HG03520 (cell line): Measurements from ENCODE around the gene UXS1.

ENCODE experiments used
- ATAC-seq: cut with Tn5 transposase; IDR thresholded peaks from one replicate; pipeline ENCODE4 v1.9.1; 2021; ENCODE audit warnings: mild to moderate bottlenecking, moderate library complexity; ENCODE audit not compliant: unreplicated experiment

UXS1 gene

DNA sequence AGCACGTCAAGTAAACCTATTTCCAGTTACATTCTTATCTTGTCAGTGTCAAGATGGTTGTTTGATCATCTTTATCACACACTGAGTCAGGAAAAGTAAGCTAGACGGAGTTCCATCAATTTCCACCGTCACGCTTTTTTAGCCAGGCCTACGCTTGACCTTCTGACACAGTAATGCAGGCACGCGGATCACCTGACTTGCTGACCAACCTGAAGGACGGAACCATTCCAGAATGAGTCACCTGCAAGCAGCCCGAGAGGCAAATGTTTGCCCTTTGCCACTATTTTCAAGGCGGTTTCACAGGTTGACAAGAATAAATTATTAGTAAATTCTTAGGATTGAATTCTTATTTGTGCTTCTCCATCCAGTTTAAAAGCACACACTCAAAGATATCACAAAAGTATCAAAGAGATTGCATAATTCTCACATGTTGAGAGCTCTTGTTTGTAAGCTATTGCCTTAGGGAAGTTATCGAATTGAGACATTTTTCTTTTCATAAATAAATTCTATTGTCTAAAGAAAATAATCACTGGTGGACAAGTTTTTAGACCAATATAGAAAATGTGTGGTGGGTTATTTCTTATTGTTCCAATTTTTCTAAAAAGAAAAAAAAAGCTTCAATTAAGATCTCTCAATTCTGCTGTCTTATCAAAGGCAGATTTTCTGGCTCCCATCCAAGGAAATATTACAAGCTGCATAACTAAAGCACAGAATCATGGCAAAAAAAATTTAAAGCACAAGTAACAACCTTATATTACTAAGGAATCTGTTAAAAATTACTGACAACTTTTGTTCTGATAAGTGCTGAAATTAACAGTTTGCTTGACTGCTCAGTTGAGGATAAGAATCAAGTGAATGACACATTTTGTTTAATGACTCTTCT lies 31.9 kb downstream of the UXS1 start:
- no peak for ATAC-seq

- ATAC-seq: no peak
These were observed 32.8 kb downstream of the UXS1 start for GRCh38 chr2:106161341-106161740.

- ATAC-seq: no peak
These were observed 33.3 kb downstream of the UXS1 start for GRCh38 chr2:106160786-106161261.

DNA sequence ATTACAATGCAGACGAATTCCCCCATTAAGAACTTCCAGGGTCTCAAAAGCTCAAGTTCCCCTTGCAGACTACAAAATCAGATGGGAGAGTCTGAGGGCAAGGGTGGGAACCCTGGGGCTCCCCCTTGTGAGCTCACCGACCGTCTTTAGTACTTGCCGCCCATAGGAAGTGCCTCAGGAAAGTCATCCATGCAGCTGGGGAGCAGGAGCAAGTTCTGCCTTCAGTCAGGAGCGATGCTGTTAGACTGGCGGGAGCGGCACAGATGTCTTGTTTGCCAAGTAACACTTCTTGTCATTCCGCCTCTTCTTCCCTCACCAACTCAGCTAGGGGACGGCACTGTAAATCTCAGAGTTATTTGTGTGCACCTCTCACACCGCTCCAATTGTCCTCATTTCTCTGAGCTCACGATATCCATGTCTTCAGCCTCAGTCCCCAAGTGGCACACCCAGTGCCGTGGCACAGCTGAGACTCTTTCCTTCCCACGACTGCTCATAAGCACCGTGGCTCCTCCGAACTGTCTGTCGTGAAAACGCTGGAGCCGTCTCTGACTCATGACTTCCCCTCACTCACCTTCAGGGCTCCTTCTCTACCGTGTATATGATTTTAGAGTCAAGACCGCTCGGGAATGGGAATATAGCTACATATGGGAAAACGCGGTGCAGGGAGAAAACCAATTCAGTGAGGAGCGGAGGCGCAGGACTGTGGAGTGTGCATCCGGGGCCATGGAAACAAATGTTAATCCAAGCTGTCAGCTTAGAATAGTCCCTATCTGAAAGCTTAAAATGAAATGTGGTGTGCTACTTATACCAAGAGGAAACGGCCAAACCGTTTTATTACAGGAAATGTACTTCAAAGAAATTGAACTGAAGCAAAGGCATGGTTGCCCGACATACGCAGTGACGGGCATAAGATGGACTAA lies 34.0 kb downstream of the UXS1 start:
- ATAC-seq: no peak

GRCh38 chr2:106158871-106159270 lies 35.2 kb downstream of the UXS1 start:
- ATAC-seq: no peak

DNA sequence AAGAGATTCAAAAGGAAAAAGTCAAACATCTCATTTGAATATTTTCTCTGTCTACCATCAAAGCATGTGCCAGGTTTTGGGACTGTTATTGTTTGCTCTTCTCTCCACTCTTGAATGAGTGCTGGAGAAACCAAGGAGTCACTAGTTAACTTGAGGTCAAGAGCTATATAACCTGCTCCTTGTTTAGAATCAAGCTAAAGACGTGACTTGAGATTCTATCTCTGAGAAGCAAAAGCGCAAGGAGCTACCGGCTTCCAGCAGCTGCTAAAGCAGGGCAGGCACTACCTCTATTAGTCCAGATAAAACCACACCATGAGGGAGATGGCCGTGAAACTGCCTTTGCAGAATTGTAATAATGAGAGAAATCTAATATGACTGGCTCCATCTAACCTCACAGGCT lies 36.0 kb downstream of the UXS1 start:
- no peak for ATAC-seq

DNA sequence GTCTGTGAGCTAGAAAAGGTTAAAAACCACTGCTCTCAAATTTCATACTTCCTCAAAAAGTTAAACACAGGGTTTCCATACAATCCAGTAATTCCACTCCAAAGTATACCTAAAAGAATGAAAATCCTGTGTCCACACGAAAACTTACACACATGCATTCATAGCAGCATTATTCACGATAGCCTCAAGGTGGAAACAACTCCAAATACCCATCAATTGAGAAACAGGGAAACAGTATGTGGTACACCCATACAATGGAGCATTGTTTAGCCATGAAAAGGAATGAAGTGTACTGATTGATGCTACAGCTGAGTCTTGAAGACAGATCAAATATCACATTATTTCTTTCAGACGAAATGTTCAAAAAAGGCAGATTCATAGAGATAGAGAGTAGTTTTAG lies 36.7 kb downstream of the UXS1 start:
- ATAC-seq: no peak

GRCh38 chr2:106156305-106157296 lies 37.5 kb downstream of the UXS1 start:
- ATAC-seq: no peak

DNA sequence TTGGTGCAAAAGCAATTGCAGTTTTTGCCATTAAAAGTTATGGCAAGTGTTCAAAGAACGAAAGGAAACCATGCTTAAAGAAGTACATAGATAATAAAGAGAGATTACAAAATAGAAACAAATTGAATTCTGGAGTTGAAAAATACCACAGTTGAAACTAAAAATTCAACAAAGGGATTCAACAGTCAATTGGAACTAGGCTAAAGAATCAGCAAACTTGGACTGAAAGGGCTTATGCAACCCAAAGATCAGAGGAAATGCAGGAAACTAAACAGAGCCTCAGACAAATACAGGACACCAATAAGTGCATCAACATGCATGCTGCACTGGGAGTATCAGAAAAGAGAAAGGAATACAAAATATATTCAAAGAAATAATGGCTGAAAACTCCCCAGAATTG lies 40.3 kb downstream of the UXS1 start:
- no peak for ATAC-seq

GRCh38 chr2:106147665-106148064 lies 46.4 kb downstream of the UXS1 start:
- ATAC-seq: no peak

GRCh38 chr2:106147159-106147558 lies 46.9 kb downstream of the UXS1 start:
- no peak for ATAC-seq

DNA sequence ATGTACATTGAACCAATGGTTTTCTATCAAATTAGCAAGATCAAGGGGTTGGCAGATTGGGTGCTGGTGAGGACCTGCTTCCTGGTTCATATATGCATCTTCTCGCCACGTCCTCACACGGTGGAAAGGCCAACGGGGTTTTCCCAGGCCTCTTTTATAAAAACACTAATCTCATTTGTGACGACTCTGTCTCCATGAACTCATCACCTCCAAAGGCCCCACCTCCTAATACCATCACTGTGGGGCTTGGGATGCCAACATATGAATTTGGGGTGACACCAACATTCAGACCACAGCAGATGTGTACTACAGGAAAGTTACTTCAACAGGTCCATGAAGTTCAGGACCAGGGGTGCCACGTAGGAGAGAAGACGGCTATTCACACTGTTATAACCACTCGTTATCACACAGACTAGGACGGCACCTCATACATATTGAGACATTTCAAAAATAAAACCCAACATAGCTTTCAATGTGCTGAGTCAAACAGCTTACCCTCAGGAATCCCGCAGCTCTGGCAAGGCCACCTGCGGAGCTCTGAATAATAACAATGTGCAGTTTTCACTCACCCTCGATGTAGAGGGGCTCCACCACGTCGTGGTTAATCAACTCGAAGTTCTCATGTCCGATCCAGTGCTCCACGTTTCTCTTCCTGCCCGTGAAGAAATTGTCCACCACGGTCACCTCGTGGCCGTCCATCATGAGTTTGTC lies 49.3 kb downstream of the UXS1 start:
- no peak for ATAC-seq

DNA sequence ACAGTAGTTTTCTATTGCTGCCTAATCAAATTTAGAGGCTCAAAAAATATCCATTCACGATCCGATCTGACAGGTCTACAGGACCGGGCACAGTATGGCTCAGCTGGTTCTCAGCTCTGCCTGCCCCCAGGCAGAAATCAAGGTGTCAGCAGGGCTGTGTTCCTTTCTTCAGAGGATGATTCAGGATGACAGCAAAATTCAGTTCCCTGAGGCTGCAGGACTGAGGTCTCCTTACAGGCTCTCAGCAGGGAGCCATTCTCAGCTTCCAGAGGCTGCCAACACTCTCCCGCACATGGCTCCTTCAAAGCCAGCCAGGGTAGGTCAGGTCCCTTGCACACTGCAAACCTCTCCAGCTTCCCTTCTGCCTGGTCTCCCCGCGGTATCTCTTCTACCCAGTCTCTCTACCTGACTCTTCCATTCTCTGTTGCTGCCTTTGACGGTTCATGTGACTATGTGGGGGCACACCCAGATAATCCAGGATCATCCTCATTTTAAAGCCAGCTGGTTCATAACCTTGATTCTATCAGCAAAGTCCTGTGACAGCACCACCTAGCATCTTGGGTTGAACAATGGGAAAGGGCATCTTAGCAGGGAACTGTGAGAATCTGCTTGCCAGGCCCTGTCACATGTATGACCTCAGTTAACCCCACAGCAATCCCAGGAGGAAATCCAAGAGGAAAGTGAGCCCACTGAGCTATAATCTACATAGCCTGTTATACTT lies 50.4 kb downstream of the UXS1 start:
- ATAC-seq: no peak

- no peak for ATAC-seq
These were observed 51.4 kb downstream of the UXS1 start for GRCh38 chr2:106142683-106143082.

GRCh38 chr2:106140913-106141312 lies 53.2 kb downstream of the UXS1 start:
- no peak for ATAC-seq

DNA sequence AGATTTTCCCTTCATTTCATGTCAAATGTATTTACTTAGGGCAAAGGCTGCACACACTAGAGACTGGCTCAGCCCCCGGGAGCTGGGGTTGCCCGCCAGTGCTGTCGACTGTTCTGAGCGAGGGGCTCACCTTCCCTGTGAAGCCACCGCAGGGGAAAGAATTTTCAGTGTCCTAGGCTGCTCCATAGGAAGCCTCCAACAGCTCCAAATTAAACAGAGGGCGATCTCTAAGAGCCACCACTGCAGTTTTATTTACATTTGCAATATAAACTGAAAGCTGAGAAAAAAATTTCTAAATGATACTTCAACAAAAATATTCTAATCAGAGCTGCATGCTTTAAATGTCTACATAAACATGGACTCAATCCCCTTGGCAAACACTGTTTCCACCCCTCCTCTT lies 54.0 kb downstream of the UXS1 start:
- no peak for ATAC-seq

DNA sequence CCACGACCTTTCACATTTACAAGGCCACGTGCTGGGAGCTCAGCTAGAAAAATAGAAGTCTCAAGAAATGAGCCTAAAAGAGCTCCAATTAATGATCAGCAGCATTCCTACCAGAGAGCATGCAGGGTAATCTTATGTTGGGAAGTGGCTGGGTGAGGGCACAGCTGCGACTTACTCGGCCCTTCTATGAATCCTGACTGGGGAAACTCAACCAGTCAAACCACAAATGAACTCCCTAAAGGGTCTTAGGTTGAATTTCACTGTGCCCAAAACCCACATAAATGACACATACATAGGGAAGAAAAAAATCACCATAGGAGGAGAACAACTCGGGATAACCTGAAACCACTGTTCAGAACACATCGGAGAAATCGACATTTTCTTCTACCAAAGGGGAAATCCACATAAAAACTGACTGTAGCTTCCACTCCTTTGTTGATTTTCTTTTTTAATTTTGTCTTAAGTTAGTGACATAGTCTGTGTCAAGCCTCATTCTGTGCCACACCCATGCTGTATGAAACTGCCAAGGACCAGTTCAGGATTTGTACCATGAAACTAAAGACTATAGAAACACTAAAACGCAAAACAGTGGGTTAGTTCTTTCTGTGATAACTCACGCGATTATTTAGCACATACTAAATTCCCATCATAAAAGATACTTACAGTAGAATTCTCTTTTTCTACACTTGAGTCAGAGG lies 54.7 kb downstream of the UXS1 start:
- ATAC-seq: no peak

DNA sequence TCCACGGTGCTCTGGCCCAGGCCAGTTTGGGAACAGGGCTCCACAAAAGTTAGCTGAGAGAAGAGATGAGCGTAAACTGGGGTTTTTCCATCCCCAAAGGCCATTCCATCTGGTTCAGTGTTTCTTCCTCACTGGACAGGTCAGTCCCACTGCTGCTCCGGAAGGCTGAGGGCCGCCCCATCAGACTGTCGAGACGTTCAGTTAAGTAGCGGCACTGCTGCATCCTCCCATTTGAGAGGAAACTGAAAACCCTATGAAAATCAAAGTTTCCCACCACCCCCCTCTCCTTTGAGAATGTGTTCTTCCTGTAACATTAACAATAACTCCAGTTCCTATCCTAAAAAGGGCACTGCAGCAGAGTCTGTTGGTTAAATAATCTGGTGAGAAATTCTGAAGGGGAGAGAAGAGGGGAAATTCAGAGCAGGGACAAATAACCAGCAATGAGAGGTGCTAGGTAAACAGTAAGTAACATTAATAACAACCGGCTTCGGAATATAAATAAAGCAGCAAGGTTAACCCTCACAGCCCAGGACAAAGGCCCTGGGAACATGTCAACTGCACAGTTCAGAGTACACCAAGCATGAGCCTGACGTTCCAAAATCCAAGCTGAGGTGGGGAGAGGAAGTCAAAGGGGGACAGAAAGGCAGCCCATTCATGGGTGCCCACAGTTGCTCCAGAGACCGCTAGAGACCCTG lies 55.4 kb downstream of the UXS1 start:
- no peak for ATAC-seq
